GM19395 (cell line): Measurements from ENCODE around the gene NSMF.
A peak's percentile ranks its signal among the peaks of the same experiment; 100 is the strongest.

Experiments
- ATAC-seq: cut with Tn5 transposase; IDR thresholded peaks from one replicate; pipeline ENCODE4 v1.9.1; 2021; ENCODE audit warnings: mild to moderate bottlenecking, moderate library complexity; ENCODE audit not compliant: unreplicated experiment

Gene NSMF

GRCh38 chr9:137459152-137459600, at the start of gene NSMF:
TSS of gene NSMF (minus strand) at chr9:137459334. CDS start at chr9:137459102, 232 bp downstream.
- peak; percentile 43 for ATAC-seq

- no peak for ATAC-seq
These were observed 47.6 kb upstream of the NSMF start for GRCh38 chr9:137506702-137507171.

GRCh38 chr9:137506274-137506673, 47.1 kb upstream of the NSMF start:
- no peak for ATAC-seq

- no peak for ATAC-seq
These were observed 46.4 kb upstream of the NSMF start for GRCh38 chr9:137505421-137506140.

- ATAC-seq: no peak
These were observed 45.3 kb upstream of the NSMF start for GRCh38 chr9:137504432-137504777.

GRCh38 chr9:137502008-137502911, 43.1 kb upstream of the NSMF start:
- ATAC-seq: no peak

- no peak for ATAC-seq
These were observed 42.3 kb upstream of the NSMF start for GRCh38 chr9:137501457-137501856.

- ATAC-seq: no peak
These were observed 41.7 kb upstream of the NSMF start for GRCh38 chr9:137500666-137501397.

GRCh38 chr9:137499858-137500661, 40.9 kb upstream of the NSMF start:
- no peak for ATAC-seq

GRCh38 chr9:137499416-137499815, 40.3 kb upstream of the NSMF start:
- no peak for ATAC-seq

GRCh38 chr9:137498720-137499150, 39.6 kb upstream of the NSMF start:
- ATAC-seq: no peak

GRCh38 chr9:137497921-137498719, 39.0 kb upstream of the NSMF start:
- ATAC-seq: no peak

- ATAC-seq: no peak
These were observed 37.7 kb upstream of the NSMF start for GRCh38 chr9:137496601-137497375.

GRCh38 chr9:137494550-137495351, 35.6 kb upstream of the NSMF start:
- ATAC-seq: no peak

- ATAC-seq: no peak
These were observed 35.0 kb upstream of the NSMF start for GRCh38 chr9:137494104-137494544.

GRCh38 chr9:137493364-137494103, 34.4 kb upstream of the NSMF start:
- ATAC-seq: no peak
